HG03196 (cell line): Measurements from ENCODE around the gene ZFAND2B.
"Not testable (repeated sequence)": the region's sequence is repeated elsewhere in the genome, so short reads cannot be mapped to it uniquely, and the experiment has no call there.

Experiments
- ATAC-seq: cut with Tn5 transposase; IDR thresholded peaks from one replicate; pipeline ENCODE4 v1.9.1; 2021; ENCODE audit not compliant: unreplicated experiment

Gene ZFAND2B

DNA sequence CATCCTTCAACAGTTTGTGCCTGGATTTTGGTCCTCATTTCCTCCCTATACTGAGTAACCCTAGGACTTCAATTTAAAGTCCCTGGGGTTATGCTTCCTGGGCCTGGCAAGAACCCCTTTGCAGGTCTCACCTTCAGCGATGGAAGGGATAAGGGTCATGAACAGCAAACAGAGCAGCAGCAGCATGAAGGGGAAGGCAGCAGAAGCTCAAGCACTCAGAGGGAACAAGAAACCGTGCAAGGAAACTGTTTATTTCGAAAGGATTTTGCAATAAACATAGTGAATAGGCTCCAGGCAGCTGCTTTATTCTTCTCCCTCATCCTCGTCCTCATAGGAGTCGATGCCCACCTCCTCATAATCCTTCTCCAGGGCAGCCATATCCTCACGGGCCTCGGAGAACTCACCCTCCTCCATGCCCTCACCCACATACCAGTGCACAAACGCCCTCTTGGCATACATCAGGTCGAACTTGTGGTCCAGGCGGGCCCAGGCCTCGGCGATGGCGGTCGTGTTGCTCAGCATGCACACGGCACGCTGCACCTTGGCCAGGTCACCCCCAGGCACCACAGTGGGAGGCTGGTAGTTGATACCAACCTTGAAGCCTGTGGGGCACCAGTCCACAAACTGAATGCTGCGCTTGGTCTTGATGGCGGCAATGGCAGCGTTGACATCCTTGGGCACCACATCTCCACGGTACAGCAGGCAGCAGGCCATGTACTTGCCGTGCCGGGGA, 43.6 kb downstream of the ZFAND2B start:
- ATAC-seq: no peak

- no peak for ATAC-seq
These were observed 45.1 kb downstream of the ZFAND2B start for GRCh38 chr2:219251656-219252055.

GRCh38 chr2:219252084-219252483, 45.5 kb downstream of the ZFAND2B start:
- ATAC-seq: no peak

GRCh38 chr2:219252570-219252899, 46.0 kb downstream of the ZFAND2B start:
- ATAC-seq: no peak

DNA sequence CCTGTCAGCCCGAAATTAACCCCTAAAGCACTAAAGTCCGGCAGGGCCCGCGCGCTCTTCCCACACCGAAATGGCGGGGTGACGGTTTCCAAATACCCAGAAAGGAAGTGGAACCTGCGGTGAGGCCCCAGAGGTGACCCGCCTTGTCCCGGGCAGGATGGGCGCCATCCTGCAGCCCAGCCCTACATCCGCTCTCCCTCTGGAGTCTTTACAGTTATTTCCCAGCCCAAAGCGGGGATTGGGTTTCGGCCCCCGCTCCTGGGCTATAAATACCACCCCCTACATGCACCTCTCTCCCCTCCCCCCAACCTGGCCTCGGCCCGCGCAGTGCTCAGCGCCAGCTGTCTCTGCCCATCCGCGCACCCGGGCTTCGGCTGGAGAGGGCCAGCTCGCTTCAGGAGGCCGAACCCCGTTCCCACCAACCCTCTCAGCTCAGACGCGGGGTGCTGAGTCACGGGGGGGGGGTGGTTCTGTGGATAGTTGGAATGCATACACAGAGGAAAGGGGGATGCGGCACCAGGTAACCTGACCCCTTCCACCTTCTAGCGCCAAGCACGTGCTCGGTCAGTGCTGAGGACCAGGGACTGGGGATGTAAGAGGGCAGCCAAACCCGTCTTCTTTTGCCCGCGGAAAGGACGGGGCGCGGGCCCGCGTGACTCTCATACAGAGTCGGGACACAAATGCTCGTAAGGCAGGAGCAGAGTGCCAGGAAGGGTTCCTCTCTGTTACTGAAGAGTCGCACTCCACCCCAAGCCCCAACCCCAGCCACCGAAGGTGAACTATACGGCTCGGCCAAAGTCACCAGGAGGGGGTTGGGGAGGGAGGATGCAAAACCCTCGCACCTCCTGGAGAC, 46.5 kb downstream of the ZFAND2B start, which contains the start of gene TUBA4B:
Gene TUBA4B (plus strand): TSS at position 344 of the 853 bp plus-strand sequence. CDS start 165 bp downstream, at position 509.
- no peak for ATAC-seq

DNA sequence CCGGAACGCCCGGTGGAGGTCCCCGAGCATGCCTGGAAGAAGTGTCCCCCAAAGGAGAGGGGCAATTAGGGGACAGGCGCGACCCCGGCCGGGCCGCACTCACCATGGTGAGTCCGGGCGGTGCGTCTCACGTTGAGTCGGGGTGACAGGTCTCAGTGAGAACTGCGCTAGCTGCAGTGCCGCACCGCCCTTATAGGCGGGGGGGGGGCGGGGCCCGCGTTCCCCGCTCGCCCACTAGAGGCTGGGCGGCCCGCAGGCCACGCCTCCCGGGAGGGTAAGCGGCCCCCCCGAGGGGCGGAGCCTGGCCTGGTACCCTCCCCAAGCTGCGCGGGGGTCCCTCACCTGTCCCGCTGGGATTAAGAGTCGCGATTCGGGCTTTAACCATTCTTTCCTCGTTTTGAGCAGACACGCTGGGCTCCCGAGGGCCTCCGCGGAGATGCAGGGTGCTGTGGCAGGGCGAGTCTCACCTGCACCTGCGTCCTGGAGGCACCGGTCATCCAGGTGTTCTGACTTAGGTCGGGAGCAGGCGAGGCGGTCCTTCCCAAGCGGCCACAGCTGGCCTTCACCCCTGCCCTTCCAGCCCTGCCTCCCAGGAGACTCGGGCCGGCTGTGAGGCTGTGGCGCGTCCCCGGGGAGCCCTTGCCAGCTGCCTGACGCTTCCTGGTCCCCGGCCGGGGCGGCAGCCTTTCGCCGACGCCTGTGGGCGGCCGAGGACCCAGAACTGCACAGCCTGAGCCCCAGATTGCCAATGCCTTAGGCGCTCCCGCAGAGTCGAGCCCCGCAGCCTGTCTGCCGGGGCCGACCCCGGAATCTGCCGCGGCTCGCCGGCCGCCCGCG, 47.4 kb downstream of the ZFAND2B start, which contains the start of gene TUBA4A:
Gene TUBA4A (minus strand): TSS at position 166 of the 837 bp plus-strand sequence. CDS start 60 bp downstream, at position 106.
- peak; percentile 36 for ATAC-seq

DNA sequence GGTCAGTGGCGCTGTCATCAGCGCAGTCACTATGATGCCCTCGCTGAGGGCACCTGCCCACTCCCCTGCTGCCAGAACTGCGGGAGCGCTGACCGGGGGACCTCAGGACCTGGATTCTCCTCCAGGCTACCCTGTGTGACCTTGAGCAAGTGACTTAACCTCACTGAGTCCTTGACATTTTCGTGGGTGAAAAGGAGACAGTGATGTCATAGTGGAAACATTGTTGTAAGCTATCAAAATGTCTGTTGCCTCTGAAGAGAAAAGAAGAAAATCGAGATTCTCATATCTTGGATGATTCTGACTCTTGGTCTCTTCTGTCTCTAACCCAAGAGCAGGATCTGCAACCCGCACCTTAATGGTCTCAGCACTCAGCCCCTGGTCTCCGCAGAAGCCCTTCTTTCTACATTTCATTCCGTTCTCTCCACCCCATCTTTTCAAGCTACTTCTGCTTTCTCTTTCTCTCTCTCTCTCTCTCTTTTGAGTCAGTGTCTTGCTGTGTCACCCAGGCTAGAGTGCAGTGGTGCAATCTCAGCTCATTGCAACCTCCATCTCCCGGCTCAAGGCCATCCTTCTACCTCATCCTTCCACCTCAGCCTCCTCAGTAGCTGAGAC, 48.1 kb downstream of the ZFAND2B start:
- ATAC-seq: peak; percentile 17

GRCh38 chr2:219258942-219259341, 52.4 kb downstream of the ZFAND2B start:
- not testable (repeated sequence) for ATAC-seq
